COR-L47 (cell line): Measurements from ENCODE around the gene MMP24OS.

Experiments used
- DNase-seq: peaks from one replicate; lab custom pipeline; 2025; lab: John Stamatoyannopoulos, UW

Gene MMP24OS

GRCh38 chr20:35291654-35292503 lies 14.0 kb upstream of the MMP24OS start, which contains the start of gene FAM83C:
Gene FAM83C (minus strand): TSS chr20:35292425. CDS start chr20:35292304, 121 bp downstream.
- DNase-seq, result no peak

- no peak for DNase-seq
Observed at GRCh38 chr20:35290887-35291417, 13.0 kb upstream of the MMP24OS start.

- DNase-seq, result no peak
Observed at GRCh38 chr20:35290186-35290886, 12.4 kb upstream of the MMP24OS start.

GRCh38 chr20:35288325-35289060 lies 10.6 kb upstream of the MMP24OS start:
- no peak for DNase-seq

- DNase-seq, result no peak
Observed at GRCh38 chr20:35287509-35288324, 9.8 kb upstream of the MMP24OS start.

- no peak for DNase-seq
Observed at GRCh38 chr20:35286899-35287508, 9.1 kb upstream of the MMP24OS start.

GRCh38 chr20:35286077-35286898 lies 8.4 kb upstream of the MMP24OS start:
- no peak for DNase-seq

- no peak for DNase-seq
Observed at GRCh38 chr20:35285806-35286076, 7.8 kb upstream of the MMP24OS start.

GRCh38 chr20:35284992-35285805 lies 7.3 kb upstream of the MMP24OS start:
- DNase-seq, result no peak

- peak; percentile 80 for DNase-seq
Observed at GRCh38 chr20:35284267-35284991, 6.5 kb upstream of the MMP24OS start, which contains the start of gene EIF6. Gene EIF6 (minus strand): TSS chr20:35284772. CDS start chr20:35284487, 285 bp downstream.

- DNase-seq, result no peak
Observed at GRCh38 chr20:35283441-35284266, 5.7 kb upstream of the MMP24OS start.

GRCh38 chr20:35281506-35282101 lies 3.7 kb upstream of the MMP24OS start:
- DNase-seq, result no peak

GRCh38 chr20:35280523-35280922 lies 2.6 kb upstream of the MMP24OS start:
- no peak for DNase-seq

GRCh38 chr20:35279533-35280174 lies 1.7 kb upstream of the MMP24OS start:
- no peak for DNase-seq

- DNase-seq, result no peak
Observed at GRCh38 chr20:35279040-35279439, 1.1 kb upstream of the MMP24OS start.

- DNase-seq, result no peak
Observed at GRCh38 chr20:35277127-35277526, 795 bp downstream of the MMP24OS start.

- no peak for DNase-seq
Observed at GRCh38 chr20:35276408-35276807, 1.5 kb downstream of the MMP24OS start.
